ENCODE measurements around the gene C1RL. TPM values are rescaled to one million over a fixed set of nuclear protein-coding genes. Genes with fewer than 3 reads are reported as not detected.

C1RL gene
- total RNA-seq, 2 experiments from 2014 or later = 8.6 to 10.1 TPM

GRCh38 chr12:7075939-7076338 is 33.1 kb downstream of the C1RL start:
- no peak overlapping the region for H3K4me3 Mint-ChIP-seq
- no peaks in the 10 kb centered on the region for H3K27me3 Mint-ChIP-seq
- no peak overlapping the region for H3K27ac Mint-ChIP-seq
- H3K4me1 Mint-ChIP-seq = no peaks in the 10 kb centered on the region
- no peak for DNase-seq
- no peaks in the 10 kb centered on the region for H3K36me3 Mint-ChIP-seq
- no peaks in the 10 kb centered on the region for H3K9me3 Mint-ChIP-seq

- Mint-ChIP-seq H3K4me3 (no peak overlapping the region), H3K4me1 (no peaks in the 10 kb centered on the region), H3K9me3 (no peaks in the 10 kb centered on the region), H3K27ac (no peak overlapping the region), H3K36me3 (no peaks in the 10 kb centered on the region), H3K27me3 (peaks cover 2% of the 10 kb centered on the region)
- DNase-seq = no peak
Measured at GRCh38 chr12:7075518-7075917, 33.5 kb downstream of the C1RL start.

GRCh38 chr12:7073946-7074345 is 35.1 kb downstream of the C1RL start:
- peaks cover 8% of the 10 kb centered on the region for H3K27me3 Mint-ChIP-seq
- no peak overlapping the region for H3K27ac Mint-ChIP-seq
- H3K4me1 Mint-ChIP-seq = no peaks in the 10 kb centered on the region
- H3K4me3 Mint-ChIP-seq = no peak overlapping the region
- no peak for DNase-seq
- no peaks in the 10 kb centered on the region for H3K36me3 Mint-ChIP-seq
- H3K9me3 Mint-ChIP-seq = no peaks in the 10 kb centered on the region

- Mint-ChIP-seq H3K36me3 (no peaks in the 10 kb centered on the region), H3K4me1 (no peaks in the 10 kb centered on the region), H3K4me3 (no peak overlapping the region), H3K27me3 (peaks cover 10% of the 10 kb centered on the region), H3K9me3 (no peaks in the 10 kb centered on the region), H3K27ac (no peak overlapping the region)
- no peak for DNase-seq
Measured at GRCh38 chr12:7072554-7072953, 36.5 kb downstream of the C1RL start.

GRCh38 chr12:7072035-7072434 is 37.0 kb downstream of the C1RL start:
- no peak overlapping the region for H3K4me3 Mint-ChIP-seq
- no peaks in the 10 kb centered on the region for H3K4me1 Mint-ChIP-seq
- no peaks in the 10 kb centered on the region for H3K9me3 Mint-ChIP-seq
- no peak overlapping the region for H3K27ac Mint-ChIP-seq
- DNase-seq = no peak
- no peaks in the 10 kb centered on the region for H3K36me3 Mint-ChIP-seq
- H3K27me3 Mint-ChIP-seq = peaks cover 10% of the 10 kb centered on the region

GRCh38 chr12:7069386-7069785 is 39.6 kb downstream of the C1RL start:
- Mint-ChIP-seq H3K4me3 (no peak overlapping the region), H3K9me3 (no peaks in the 10 kb centered on the region), H3K27me3 (peaks cover 10% of the 10 kb centered on the region), H3K27ac (no peak overlapping the region), H3K4me1 (no peaks in the 10 kb centered on the region), H3K36me3 (no peaks in the 10 kb centered on the region)
- DNase-seq = no peak

GRCh38 chr12:7068994-7069346 is 40.0 kb downstream of the C1RL start:
- no peaks in the 10 kb centered on the region for H3K9me3 Mint-ChIP-seq
- no peaks in the 10 kb centered on the region for H3K4me1 Mint-ChIP-seq
- peaks cover 10% of the 10 kb centered on the region for H3K27me3 Mint-ChIP-seq
- H3K36me3 Mint-ChIP-seq = no peaks in the 10 kb centered on the region
- no peak for DNase-seq
- H3K27ac Mint-ChIP-seq = no peak overlapping the region
- no peak overlapping the region for H3K4me3 Mint-ChIP-seq

- no peak for DNase-seq
- peaks cover 10% of the 10 kb centered on the region for H3K27me3 Mint-ChIP-seq
- no peaks in the 10 kb centered on the region for H3K9me3 Mint-ChIP-seq
- H3K4me1 Mint-ChIP-seq = no peaks in the 10 kb centered on the region
- H3K4me3 Mint-ChIP-seq = no peak overlapping the region
- H3K36me3 Mint-ChIP-seq = no peaks in the 10 kb centered on the region
- no peak overlapping the region for H3K27ac Mint-ChIP-seq
Measured at GRCh38 chr12:7068240-7068993, 40.6 kb downstream of the C1RL start.

GRCh38 chr12:7067096-7067495 is 41.9 kb downstream of the C1RL start:
- Mint-ChIP-seq H3K36me3 (no peaks in the 10 kb centered on the region), H3K27me3 (peaks cover 10% of the 10 kb centered on the region), H3K9me3 (no peaks in the 10 kb centered on the region), H3K4me3 (no peak overlapping the region), H3K4me1 (no peaks in the 10 kb centered on the region), H3K27ac (no peak overlapping the region)
- DNase-seq = no peak

GRCh38 chr12:7066596-7066995 is 42.4 kb downstream of the C1RL start:
- H3K9me3 Mint-ChIP-seq = no peaks in the 10 kb centered on the region
- no peaks in the 10 kb centered on the region for H3K4me1 Mint-ChIP-seq
- no peak for DNase-seq
- H3K4me3 Mint-ChIP-seq = no peak overlapping the region
- peaks cover 10% of the 10 kb centered on the region for H3K27me3 Mint-ChIP-seq
- no peak overlapping the region for H3K27ac Mint-ChIP-seq
- no peaks in the 10 kb centered on the region for H3K36me3 Mint-ChIP-seq

GRCh38 chr12:7065073-7065623 is 43.9 kb downstream of the C1RL start:
- H3K27me3 Mint-ChIP-seq = peaks cover 9% of the 10 kb centered on the region
- no peaks in the 10 kb centered on the region for H3K36me3 Mint-ChIP-seq
- no peaks in the 10 kb centered on the region for H3K4me1 Mint-ChIP-seq
- H3K4me3 Mint-ChIP-seq = no peak overlapping the region
- no peak for DNase-seq
- no peak overlapping the region for H3K27ac Mint-ChIP-seq
- no peaks in the 10 kb centered on the region for H3K9me3 Mint-ChIP-seq

GRCh38 chr12:7064516-7064915 is 44.5 kb downstream of the C1RL start:
- H3K27me3 Mint-ChIP-seq = peaks cover 12% of the 10 kb centered on the region
- H3K4me3 Mint-ChIP-seq = no peak overlapping the region
- no peak for DNase-seq
- H3K36me3 Mint-ChIP-seq = no peaks in the 10 kb centered on the region
- no peak overlapping the region for H3K27ac Mint-ChIP-seq
- H3K4me1 Mint-ChIP-seq = no peaks in the 10 kb centered on the region
- no peaks in the 10 kb centered on the region for H3K9me3 Mint-ChIP-seq

GRCh38 chr12:7061596-7061995 is 47.4 kb downstream of the C1RL start:
- H3K27me3 Mint-ChIP-seq = peaks cover 14% of the 10 kb centered on the region
- no peak for DNase-seq
- H3K4me1 Mint-ChIP-seq = no peaks in the 10 kb centered on the region
- H3K27ac Mint-ChIP-seq = no peak overlapping the region
- H3K9me3 Mint-ChIP-seq = no peaks in the 10 kb centered on the region
- H3K36me3 Mint-ChIP-seq = no peaks in the 10 kb centered on the region
- H3K4me3 Mint-ChIP-seq = no peak overlapping the region

- no peaks in the 10 kb centered on the region for H3K36me3 Mint-ChIP-seq
- H3K27me3 Mint-ChIP-seq = peaks cover 17% of the 10 kb centered on the region
- DNase-seq = no peak
- no peaks in the 10 kb centered on the region for H3K4me1 Mint-ChIP-seq
- H3K4me3 Mint-ChIP-seq = no peak overlapping the region
- H3K9me3 Mint-ChIP-seq = no peaks in the 10 kb centered on the region
- H3K27ac Mint-ChIP-seq = no peak overlapping the region
Measured at GRCh38 chr12:7061138-7061537, 47.9 kb downstream of the C1RL start.

GRCh38 chr12:7060353-7060954 is 48.6 kb downstream of the C1RL start, which contains the start of gene C1S:
Gene C1S (plus strand): TSS chr12:7060718. CDS start chr12:7061913, 1,195 bp downstream.
- DNase-seq = no peak
- H3K27me3 Mint-ChIP-seq = peaks cover 19% of the 10 kb centered on the region
- no peaks in the 10 kb centered on the region for H3K9me3 Mint-ChIP-seq
- no peak within 1 kb of the TSS for H3K4me3 Mint-ChIP-seq
- H3K4me1 Mint-ChIP-seq = no peaks in the 10 kb centered on the region
- no peaks in the 10 kb centered on the region for H3K36me3 Mint-ChIP-seq
- no peak within 1 kb of the TSS for H3K27ac Mint-ChIP-seq

- H3K27me3 Mint-ChIP-seq = peaks cover 22% of the 10 kb centered on the region
- H3K9me3 Mint-ChIP-seq = no peaks in the 10 kb centered on the region
- H3K4me3 Mint-ChIP-seq = no peak overlapping the region
- H3K27ac Mint-ChIP-seq = no peak overlapping the region
- no peak for DNase-seq
- H3K36me3 Mint-ChIP-seq = no peaks in the 10 kb centered on the region
- no peaks in the 10 kb centered on the region for H3K4me1 Mint-ChIP-seq
Measured at GRCh38 chr12:7059780-7060179, 49.2 kb downstream of the C1RL start.
